Spleen (tissue), 11 donors: Measurements from ENCODE around the gene KRT83. TPM values are rescaled to one million over a fixed set of nuclear protein-coding genes. Genes with fewer than 3 reads are reported as not detected.
A peak's percentile ranks its signal among the peaks of the same experiment; 100 is the strongest.

ENCODE experiments used
- DNase-seq: peaks from one replicate; pipeline ENCODE4 v3.0.0-alpha.2; 2020
- H3K27ac ChIP-seq, 8 donors: fragments of 200-600 bp; sonication (generic) in 7 of 8; 1 replicate in 4 of 8; 2 replicates in 4 of 8; pipeline versions ENCODE4 v1.5.0 to v1.8.0; 2016 to 2021; ENCODE audit warnings: inconsistent platforms in 4 of 8, mild to moderate bottlenecking in 4 of 8, moderate library complexity in 1 of 8
- H3K27me3 ChIP-seq, 7 donors: fragments of 200-600 bp; sonication (generic) in 6 of 7; replicated peaks in 1 of 7; 1 replicate in 4 of 7; 2 replicates in 3 of 7; pipeline versions ENCODE4 v1.5.0 to v1.8.0; 2016 to 2021; ENCODE audit warnings: inconsistent platforms in 3 of 7, mild to moderate bottlenecking in 1 of 7
- H3K36me3 ChIP-seq, 6 donors: fragments of 200-600 bp; sonication (generic) in 5 of 6; 1 replicate in 4 of 6; 2 replicates in 2 of 6; pipeline versions ENCODE4 v1.5.0 to v1.8.0; 2016 to 2021; ENCODE audit warnings: inconsistent platforms in 2 of 6
- H3K4me1 ChIP-seq, 6 donors: fragments of 200-600 bp; sonication (generic) in 5 of 6; 1 replicate in 3 of 6; 2 replicates in 3 of 6; pipeline versions ENCODE4 v1.5.0 to v1.8.0; 2016 to 2021; ENCODE audit warnings: inconsistent platforms in 3 of 6
- H3K4me3 ChIP-seq, 8 donors: fragments of 200-600 bp; sonication (generic) in 7 of 8; 1 replicate in 4 of 8; 2 replicates in 4 of 8; pipeline versions ENCODE4 v1.5.0 to v1.8.0; 2016 to 2021; ENCODE audit warnings: inconsistent platforms in 4 of 8, mild to moderate bottlenecking in 4 of 8, moderate library complexity in 2 of 8
- H3K9me3 ChIP-seq, 8 donors: fragments of 200-600 bp; sonication (generic) in 7 of 8; 1 replicate in 4 of 8; 2 replicates in 4 of 8; pipeline versions ENCODE4 v1.5.0 to v1.8.0; 2016 to 2021; ENCODE audit warnings: inconsistent platforms in 4 of 8
- POLR2A ChIP-seq, 3 donors: fragments of 450-650 bp; IDR thresholded peaks; one replicate each; pipeline ENCODE4 v1.5.1; 2017; ENCODE audit warnings: antibody characterized with exemption in 3 of 3, mild to moderate bottlenecking in 1 of 3
- POLR2AphosphoS5 ChIP-seq, 3 donors: sonication (generic); formaldehyde crosslinking; IDR thresholded peaks; one replicate each; pipeline ENCODE4 v1.5.1; 2017; ENCODE audit warnings: antibody characterized with exemption in 3 of 3
- WGBS, 5 donors: extraction: QIAGEN DNeasy Blood & Tissue Kit in 3 of 5; methylation state at CpG; one replicate each; pipeline versions ENCODE4 v1.1.5 to v1.1.7; 2013 to 2018; 5-methylcytosine and 5-hydroxymethylcytosine counted together
- intact Hi-C: fragments of 100-400 bp; cut with DNase I; formaldehyde crosslinking; loops from one replicate; pipeline ENCODE4 v1.15.0; 2023; ENCODE audit warnings: low total_unique reads
- polyA plus RNA-seq, 3 donors: library from polyadenylated mRNA; stranded (reverse); fragments of 200-250 nt; gene quantifications; one replicate each; pipeline ENCODE4 v1.2.1, GENCODE V29; 2013
- total RNA-seq, 7 donors: library from RNA; depleted of rRNA in 3 of 7; stranded (reverse); fragments of >200 nt in 3 of 7; fragmentation: NEBNext Ultra II Directional in 4 of 7; extraction: Animal tissue kit (Norgen Biotek cat#: 25700) in 4 of 7; gene quantifications; one replicate each; pipeline versions ENCODE4 v1.1.0 to v1.2.1, GENCODE V29; 2016 to 2021
- TF ChIP-seq, protein P1 (sequence below), 11 experiments: fragments of 200-600 bp in 7 of 11; fragments of 450-650 bp in 4 of 11; sonication (generic) in 4 of 11; IDR thresholded peaks in 8 of 11; conservative IDR thresholded peaks in 3 of 11; 1 replicate in 7 of 11; 2 replicates in 4 of 11; pipeline versions ENCODE4 v1.4.0 to v1.8.0; 2016 to 2021; ENCODE audit warnings: antibody characterized with exemption in 11 of 11, inconsistent platforms in 4 of 11, mild to moderate bottlenecking in 1 of 11
- donor health status: healthy with polysubstance abuse.
- donor health status: DM: no; HTN: no; CAD: no; lungs with moderate emphysema.
- donor health status: DM: no; HTN: no; CAD: no.
- donor health status: Bipolar disorder and iron deficiency.
- donor health status: healthy.
- donor health status: DM: no; HTN: no; CAD: no.
- donor health status: DM: yes; HTN: yes; CAD: no.

The KRT83 gene
- total and polyA plus RNA-seq, 10 donors = not detected

DNA sequence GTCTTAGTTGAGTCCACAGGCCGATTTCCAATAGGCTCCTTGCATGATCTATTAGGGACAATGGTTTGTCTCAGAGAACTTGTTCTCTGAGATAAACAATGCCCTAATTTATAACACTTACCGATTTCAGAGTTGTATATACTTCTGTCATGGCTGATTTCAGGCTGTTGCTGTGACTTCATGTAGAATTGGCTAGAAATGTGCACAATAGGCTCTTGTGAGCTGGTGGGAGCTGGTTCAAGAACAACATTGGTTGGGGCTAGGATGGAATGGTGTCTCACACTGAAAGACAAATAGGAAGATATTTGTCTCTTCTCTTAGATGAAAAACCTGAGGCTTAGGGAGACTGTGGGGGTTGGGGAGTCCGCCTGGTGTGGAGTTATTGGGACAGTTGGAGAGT, 53.5 kb downstream of the KRT83 start:
- Histone ChIP-seq H3K27me3 (peaks cover 0 to 29% (median 0%) of the 10 kb centered on the region in 7 donors), H3K36me3 (no peaks in the 10 kb centered on the region), H3K9me3 (no peaks in the 10 kb centered on the region), H3K27ac (no peak overlapping the region), H3K4me1 (peaks cover 0 to 5% (median 0%) of the 10 kb centered on the region in 6 donors), H3K4me3 (no peak overlapping the region)
- TF ChIP-seq POLR2AphosphoS5 (IDR thresholded peaks at IDR 0.05) (no peak), POLR2A (IDR thresholded peaks at IDR 0.05) (no peak)
- TF ChIP-seq, protein P1, sequence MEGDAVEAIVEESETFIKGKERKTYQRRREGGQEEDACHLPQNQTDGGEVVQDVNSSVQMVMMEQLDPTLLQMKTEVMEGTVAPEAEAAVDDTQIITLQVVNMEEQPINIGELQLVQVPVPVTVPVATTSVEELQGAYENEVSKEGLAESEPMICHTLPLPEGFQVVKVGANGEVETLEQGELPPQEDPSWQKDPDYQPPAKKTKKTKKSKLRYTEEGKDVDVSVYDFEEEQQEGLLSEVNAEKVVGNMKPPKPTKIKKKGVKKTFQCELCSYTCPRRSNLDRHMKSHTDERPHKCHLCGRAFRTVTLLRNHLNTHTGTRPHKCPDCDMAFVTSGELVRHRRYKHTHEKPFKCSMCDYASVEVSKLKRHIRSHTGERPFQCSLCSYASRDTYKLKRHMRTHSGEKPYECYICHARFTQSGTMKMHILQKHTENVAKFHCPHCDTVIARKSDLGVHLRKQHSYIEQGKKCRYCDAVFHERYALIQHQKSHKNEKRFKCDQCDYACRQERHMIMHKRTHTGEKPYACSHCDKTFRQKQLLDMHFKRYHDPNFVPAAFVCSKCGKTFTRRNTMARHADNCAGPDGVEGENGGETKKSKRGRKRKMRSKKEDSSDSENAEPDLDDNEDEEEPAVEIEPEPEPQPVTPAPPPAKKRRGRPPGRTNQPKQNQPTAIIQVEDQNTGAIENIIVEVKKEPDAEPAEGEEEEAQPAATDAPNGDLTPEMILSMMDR (IDR thresholded peaks at IDR 0.05 in 8 of 11, conservative IDR thresholded peaks at IDR 0.05 in 3 of 11) = no peak
- DNase-seq = no peak
- intact Hi-C loops = no loop called here
- whole genome bisulfite sequencing, 5 donors = 78 to 90% (median 90%) methylated on average over 3 of the region's 3 CpGs

DNA sequence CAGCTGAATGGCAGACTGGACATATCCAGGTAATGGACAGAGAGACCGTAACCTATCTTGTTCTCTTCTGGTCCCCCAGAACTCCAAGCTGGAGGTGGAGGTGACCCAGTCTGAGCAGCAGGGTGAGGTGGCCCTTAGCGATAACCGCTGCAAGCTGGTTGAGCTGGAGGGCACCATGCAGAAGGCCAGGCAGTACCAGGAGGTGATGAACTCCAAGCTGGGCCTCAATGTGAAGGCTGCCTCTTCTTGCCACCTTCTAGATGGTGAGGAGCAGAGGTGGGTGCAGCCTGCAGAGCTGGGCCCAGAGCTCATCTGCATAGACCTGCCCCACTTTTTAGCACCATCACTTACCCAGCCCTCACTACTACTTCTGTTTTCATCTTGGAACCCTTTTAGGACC, 53.9 kb downstream of the KRT83 start:
- TF ChIP-seq, protein P1 (IDR thresholded peaks at IDR 0.05 in 8 of 11, conservative IDR thresholded peaks at IDR 0.05 in 3 of 11) = no peak
- TF ChIP-seq POLR2AphosphoS5 (IDR thresholded peaks at IDR 0.05) (no peak), POLR2A (IDR thresholded peaks at IDR 0.05) (no peak)
- peak; percentile 30 for DNase-seq
- Histone ChIP-seq H3K9me3 (no peaks in the 10 kb centered on the region), H3K27me3 (peaks cover 0 to 33% (median 0%) of the 10 kb centered on the region in 7 donors), H3K27ac (no peak overlapping the region), H3K4me1 (peaks cover 0 to 5% (median 0%) of the 10 kb centered on the region in 6 donors), H3K36me3 (no peaks in the 10 kb centered on the region), H3K4me3 (no peak overlapping the region)
- intact Hi-C loops = no loop called here
- WGBS, 5 donors = 93 to 100% (median 100%) methylated on average over 3 of the region's 3 CpGs

DNA sequence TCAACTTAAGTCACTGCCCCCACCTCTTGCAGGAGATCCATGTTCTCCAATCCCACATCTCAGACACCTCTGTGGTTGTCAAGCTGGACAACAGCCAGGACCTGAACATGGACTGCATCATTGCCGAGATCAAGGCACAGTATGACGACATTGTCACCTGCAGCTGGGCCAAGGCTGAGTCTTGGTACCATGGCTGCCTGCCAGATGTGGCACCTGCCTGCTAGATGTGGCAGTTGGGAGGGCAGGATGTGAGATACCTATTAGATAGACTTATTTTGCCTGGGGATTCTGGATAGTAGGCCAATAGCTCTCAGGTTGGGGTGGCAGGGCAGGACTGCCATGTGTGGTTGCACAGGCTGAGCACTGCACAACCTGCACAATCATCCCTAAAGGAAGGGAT, 54.7 kb downstream of the KRT83 start:
- Histone ChIP-seq H3K27ac (no peak overlapping the region), H3K4me1 (peaks cover 0 to 5% (median 0%) of the 10 kb centered on the region in 6 donors), H3K9me3 (no peaks in the 10 kb centered on the region), H3K36me3 (no peaks in the 10 kb centered on the region), H3K27me3 (peaks cover 0 to 39% (median 0%) of the 10 kb centered on the region in 7 donors), H3K4me3 (no peak overlapping the region)
- no peak for DNase-seq
- TF ChIP-seq, protein P1 (IDR thresholded peaks at IDR 0.05 in 8 of 11, conservative IDR thresholded peaks at IDR 0.05 in 3 of 11) = no peak
- TF ChIP-seq POLR2AphosphoS5 (IDR thresholded peaks at IDR 0.05) = no peak
- TF ChIP-seq POLR2A (IDR thresholded peaks at IDR 0.05) = no peak
- intact Hi-C loops = no loop called here
- WGBS, 5 donors = 85 to 93% (median 89%) methylated on average over 2 of the region's 2 CpGs

DNA sequence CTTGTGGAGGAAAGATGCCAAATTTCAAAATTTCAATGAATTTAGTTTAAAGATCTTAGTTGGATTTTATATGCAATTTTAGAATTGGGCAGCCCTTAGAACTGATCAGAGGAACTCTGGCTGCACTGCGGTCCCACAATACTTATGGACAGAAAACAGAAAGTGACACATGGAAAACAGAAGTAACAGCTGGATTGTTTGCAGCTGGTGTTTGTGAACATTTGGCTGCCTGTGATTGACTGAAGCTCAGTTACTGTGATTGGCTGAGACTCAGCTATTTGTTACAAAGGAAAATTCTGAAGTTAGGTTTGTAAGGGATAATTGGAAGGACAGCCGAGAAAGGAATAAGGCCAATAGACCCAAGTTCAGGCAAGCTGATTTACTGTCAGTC, 56.8 kb downstream of the KRT83 start:
- Histone ChIP-seq H3K4me1 (peaks cover 0 to 13% (median 5%) of the 10 kb centered on the region in 6 donors), H3K27ac (peak overlapping the region in 1 of 8 donors; percentile 16), H3K4me3 (no peak overlapping the region), H3K9me3 (no peaks in the 10 kb centered on the region), H3K27me3 (peaks cover 0 to 43% (median 0%) of the 10 kb centered on the region in 7 donors), H3K36me3 (no peaks in the 10 kb centered on the region)
- WGBS, 5 donors = 69 to 85% (median 76%) methylated on average over 2 of the region's 2 CpGs
- TF ChIP-seq POLR2A (IDR thresholded peaks at IDR 0.05) (no peak), POLR2AphosphoS5 (IDR thresholded peaks at IDR 0.05) (no peak)
- TF ChIP-seq, protein P1 (IDR thresholded peaks at IDR 0.05 in 8 of 11, conservative IDR thresholded peaks at IDR 0.05 in 3 of 11) = no peak
- DNase-seq = no peak
- intact Hi-C loops = no loop called here

Other genes starting within 250 kb of the KRT83 start
- 1 to 10 TPM in 6 of 7 donors, under 1 TPM in 1; 0.64 to 8.1 (median 4.9) TPM for gene SMIM41, start 241.7 kb downstream of the KRT83 start, total RNA-seq
- gene SMIM41, start 241.7 kb downstream of the KRT83 start, polyA plus RNA-seq = 1 to 10 TPM in 2 of 3 donors, under 1 TPM in 1; 0.85 to 1.7 (median 1.1) TPM
- gene KRT80, start 129.4 kb downstream of the KRT83 start, total RNA-seq = under 1 TPM in 2 of 7 donors, not detected in 5; 0.17 to 0.37 TPM
- gene KRT80, start 129.4 kb downstream of the KRT83 start, polyA plus RNA-seq = under 1 TPM in 1 of 3 donors, not detected in 2; 0.03 TPM
- 1 to 10 TPM in 1 of 7 donors, under 1 TPM in 3, not detected in 3; 0.73 to 1.5 (median 0.83) TPM for gene KRT7, start 88.2 kb downstream of the KRT83 start, total RNA-seq
- 1 to 10 TPM; 1.2 to 1.9 (median 1.6) TPM for gene KRT7, start 88.2 kb downstream of the KRT83 start, polyA plus RNA-seq
- gene KRT86, start 46.8 kb downstream of the KRT83 start, total RNA-seq = under 1 TPM in 2 of 7 donors, not detected in 5; 0.17 to 0.26 TPM
- under 1 TPM in 2 of 3 donors, not detected in 1; 0.08 to 0.09 TPM for gene KRT86, start 46.8 kb downstream of the KRT83 start, polyA plus RNA-seq
- not detected for gene KRT81, start 29.9 kb downstream of the KRT83 start, total RNA-seq
- under 1 TPM in 2 of 3 donors, not detected in 1; 0.05 to 0.37 TPM for gene KRT81, start 29.9 kb downstream of the KRT83 start, polyA plus RNA-seq
- gene KRT85, start 46.1 kb upstream of the KRT83 start, total RNA-seq = under 1 TPM in 1 of 7 donors, not detected in 6; 0.52 TPM
- gene KRT85, start 46.1 kb upstream of the KRT83 start, polyA plus RNA-seq = not detected
- under 1 TPM in 1 of 7 donors, not detected in 6; 0.52 TPM for gene KRT84, start 64.3 kb upstream of the KRT83 start, total RNA-seq
- not detected for gene KRT84, start 64.3 kb upstream of the KRT83 start, polyA plus RNA-seq
- not detected for gene KRT82, start 84.9 kb upstream of the KRT83 start, total RNA-seq
- gene KRT82, start 84.9 kb upstream of the KRT83 start, polyA plus RNA-seq = under 1 TPM in 1 of 3 donors, not detected in 2; 0.04 TPM
- not detected for gene KRT75, start 113.0 kb upstream of the KRT83 start, total RNA-seq
- not detected for gene KRT75, start 113.0 kb upstream of the KRT83 start, polyA plus RNA-seq
- not detected for gene KRT6B, start 130.7 kb upstream of the KRT83 start, total RNA-seq
- under 1 TPM; 0.03 to 0.10 (median 0.04) TPM for gene KRT6B, start 130.7 kb upstream of the KRT83 start, polyA plus RNA-seq
- gene KRT6C, start 152.4 kb upstream of the KRT83 start, total RNA-seq = not detected
- under 1 TPM; 0.03 to 0.07 (median 0.06) TPM for gene KRT6C, start 152.4 kb upstream of the KRT83 start, polyA plus RNA-seq
- not detected for gene KRT6A, start 171.9 kb upstream of the KRT83 start, total RNA-seq
- under 1 TPM; 0.42 to 0.83 (median 0.45) TPM for gene KRT6A, start 171.9 kb upstream of the KRT83 start, polyA plus RNA-seq
- 1 to 10 TPM in 2 of 7 donors, under 1 TPM in 2, not detected in 3; 0.23 to 1.5 (median 0.85) TPM for gene KRT5, start 199.0 kb upstream of the KRT83 start, total RNA-seq
- 1 to 10 TPM in 1 of 3 donors, under 1 TPM in 2; 0.93 to 1.9 (median 0.96) TPM for gene KRT5, start 199.0 kb upstream of the KRT83 start, polyA plus RNA-seq
- gene KRT71, start 231.7 kb upstream of the KRT83 start, total RNA-seq = not detected
- gene KRT71, start 231.7 kb upstream of the KRT83 start, polyA plus RNA-seq = not detected